Neuronal stem cell (in vitro differentiated cells): ENCODE results near the gene SPSB3.

Experiments
- DNase-seq: peaks from one replicate; pipeline ENCODE4 v3.0.0-alpha.2; 2013; ENCODE audit warnings: low spot score
- H2AFZ ChIP-seq: one replicate; pipeline ENCODE4 v1.6.1; 2013; ENCODE audit warnings: mild to moderate bottlenecking, low read length, inconsistent platforms
- H2AK5ac ChIP-seq: 2 replicates; pipeline ENCODE4 v1.6.1; 2013; ENCODE audit warnings: low read depth, mild to moderate bottlenecking, inconsistent platforms, low read length, moderate library complexity, mixed read lengths
- H2BK120ac ChIP-seq: 2 replicates; pipeline ENCODE4 v1.6.1; 2013; ENCODE audit warnings: low read depth, mild to moderate bottlenecking, inconsistent platforms, low read length, moderate library complexity, mixed read lengths
- H2BK12ac ChIP-seq: one replicate; pipeline ENCODE4 v1.6.1; 2013; ENCODE audit warnings: low read length, inconsistent platforms
- H2BK15ac ChIP-seq: 2 replicates; pipeline ENCODE4 v1.6.1; 2013; ENCODE audit warnings: mild to moderate bottlenecking, low read length, inconsistent platforms, mixed read lengths
- H2BK5ac ChIP-seq: one replicate; pipeline ENCODE4 v1.6.1; 2013; ENCODE audit warnings: inconsistent platforms, mild to moderate bottlenecking, low read length, moderate library complexity
- H3K14ac ChIP-seq: one replicate; pipeline ENCODE4 v1.6.1; 2013; ENCODE audit warnings: low read length, inconsistent platforms
- H3K18ac ChIP-seq: 2 replicates; pipeline ENCODE4 v1.6.1; 2013; ENCODE audit warnings: low read length, inconsistent platforms
- H3K23ac ChIP-seq: 2 replicates; pipeline ENCODE4 v1.6.1; 2013; ENCODE audit warnings: low read depth, mild to moderate bottlenecking, mixed read lengths, low read length, inconsistent platforms; ENCODE audit not compliant: poor library complexity
- H3K27ac ChIP-seq: replicated peaks from 3 replicates; pipeline ENCODE4 v1.5.1; 2013; ENCODE audit warnings: low read length, inconsistent platforms
- H3K27me3 ChIP-seq, 3 experiments: 2 replicates each; pipeline ENCODE4 v1.6.1; 2013; ENCODE audit warnings: low read length in 3 of 3, mild to moderate bottlenecking in 2 of 3, inconsistent platforms in 1 of 3, low read depth in 1 of 3, mixed read lengths in 1 of 3, moderate library complexity in 1 of 3; ENCODE audit not compliant: control insufficient read depth in 3 of 3, insufficient read depth in 3 of 3
- H3K36me3 ChIP-seq, 2 donors: replicated peaks in 1 of 2; 2 replicates each; pipeline ENCODE4 v1.6.1; 2013; ENCODE audit warnings: low read length in 2 of 2; ENCODE audit not compliant: control insufficient read depth in 2 of 2, insufficient read depth in 2 of 2
- H3K4ac ChIP-seq: 2 replicates; pipeline ENCODE4 v1.6.1; 2013; ENCODE audit warnings: inconsistent platforms, mild to moderate bottlenecking, low read length, moderate library complexity
- H3K4me1 ChIP-seq, 2 donors: 1 replicate in 1 of 2; 2 replicates in 1 of 2; pipeline ENCODE4 v1.6.1; 2013; ENCODE audit warnings: low read length in 2 of 2, low read depth in 1 of 2; ENCODE audit not compliant: control insufficient read depth in 2 of 2, insufficient read depth in 1 of 2
- H3K4me2 ChIP-seq: one replicate; pipeline ENCODE4 v1.6.1; 2013; ENCODE audit warnings: mild to moderate bottlenecking, low read length, inconsistent platforms; ENCODE audit not compliant: insufficient read depth, poor library complexity, severe bottlenecking
- H3K4me3 ChIP-seq, 2 donors: 2 replicates each; pipeline ENCODE4 v1.5.1; 2013; ENCODE audit warnings: low read length in 2 of 2, mild to moderate bottlenecking in 2 of 2, inconsistent platforms in 1 of 2, moderate library complexity in 1 of 2
- H3K79me1 ChIP-seq: one replicate; pipeline ENCODE4 v1.6.1; 2013; ENCODE audit warnings: low read depth, mild to moderate bottlenecking, inconsistent platforms, low read length, moderate library complexity
- H3K9ac ChIP-seq: one replicate; pipeline ENCODE4 v1.6.1; 2013; ENCODE audit warnings: mild to moderate bottlenecking, low read depth, low read length, inconsistent platforms; ENCODE audit not compliant: poor library complexity
- H3K9me3 ChIP-seq, 2 donors: replicated peaks in 1 of 2; 2 replicates each; pipeline versions ENCODE3 to v1.6.1; 2013; ENCODE audit warnings: low read length in 2 of 2, mild to moderate bottlenecking in 2 of 2, inconsistent platforms in 1 of 2, low read depth in 1 of 2, mixed read lengths in 1 of 2, moderate library complexity in 1 of 2; ENCODE audit not compliant: control insufficient read depth in 2 of 2, insufficient read depth in 1 of 2
- H4K8ac ChIP-seq: one replicate; pipeline ENCODE4 v1.6.1; 2013; ENCODE audit warnings: low read depth, mild to moderate bottlenecking, inconsistent platforms, low read length, moderate library complexity
- H4K91ac ChIP-seq: one replicate; pipeline ENCODE4 v1.6.1; 2013; ENCODE audit warnings: low read length, low read depth, mild to moderate bottlenecking, inconsistent platforms; ENCODE audit not compliant: poor library complexity
- WGBS, 2 donors: extraction: QIAGEN DNeasy Blood & Tissue Kit; methylation state at CpG; one replicate each; pipeline ENCODE4 v1.1.7; 2013; ENCODE audit warnings: missing lambda C conversion rate in 2 of 2, mixed read lengths in 1 of 2; ENCODE audit not compliant: insufficient read length in 2 of 2, insufficient replicate concordance in 1 of 2; ENCODE audit errors: extremely low coverage in 2 of 2; 5-methylcytosine and 5-hydroxymethylcytosine counted together

SPSB3 gene

GRCh38 chr16:1732071-1732470 is 50.3 kb downstream of the SPSB3 start:
- H3K4me2 ChIP-seq, result no peak overlapping the region
- no CpG with 5 or more reads among the region's 14 CpGs for WGBS, 2 donors
- no peak overlapping the region for H2BK15ac ChIP-seq
- H3K14ac ChIP-seq, result no peak overlapping the region
- no peak overlapping the region for H4K8ac ChIP-seq
- H2BK12ac ChIP-seq, result no peak overlapping the region
- no peak overlapping the region for H2AFZ ChIP-seq
- no peak overlapping the region for H2AK5ac ChIP-seq
- no peak overlapping the region for H3K4ac ChIP-seq
- no peak overlapping the region for H4K91ac ChIP-seq
- peaks cover 14 to 19% of the 10 kb centered on the region in 2 donors for H3K9me3 ChIP-seq
- peaks cover 46 to 74% of the 10 kb centered on the region in 2 donors for H3K36me3 ChIP-seq
- no peak overlapping the region for H2BK5ac ChIP-seq
- no peak overlapping the region for H3K9ac ChIP-seq
- H3K27me3 ChIP-seq, result no peaks in the 10 kb centered on the region
- no peak overlapping the region for H2BK120ac ChIP-seq
- H3K23ac ChIP-seq, result peak overlapping the region; percentile 31
- H3K4me3 ChIP-seq, result no peak overlapping the region
- no peaks in the 10 kb centered on the region for H3K4me1 ChIP-seq
- H3K79me1 ChIP-seq, result no peaks in the 10 kb centered on the region
- H3K18ac ChIP-seq, result no peak overlapping the region
- DNase-seq, result no peak
- H3K27ac ChIP-seq, result no peak overlapping the region

GRCh38 chr16:1731603-1732002 is 50.8 kb downstream of the SPSB3 start:
- no peak overlapping the region for H2BK15ac ChIP-seq
- peaks cover 50 to 79% of the 10 kb centered on the region in 2 donors for H3K36me3 ChIP-seq
- DNase-seq, result no peak
- H3K9me3 ChIP-seq, result peaks cover 14 to 16% of the 10 kb centered on the region in 2 donors
- H2AK5ac ChIP-seq, result no peak overlapping the region
- H3K79me1 ChIP-seq, result no peaks in the 10 kb centered on the region
- H4K91ac ChIP-seq, result no peak overlapping the region
- no peak overlapping the region for H3K4me2 ChIP-seq
- H4K8ac ChIP-seq, result no peak overlapping the region
- H3K14ac ChIP-seq, result no peak overlapping the region
- no peak overlapping the region for H2BK12ac ChIP-seq
- H3K27ac ChIP-seq, result no peak overlapping the region
- no peak overlapping the region for H3K9ac ChIP-seq
- no peak overlapping the region for H3K23ac ChIP-seq
- no CpG with 5 or more reads among the region's 7 CpGs for WGBS, 2 donors
- no peak overlapping the region for H3K4ac ChIP-seq
- no peak overlapping the region for H2AFZ ChIP-seq
- no peak overlapping the region for H3K18ac ChIP-seq
- no peaks in the 10 kb centered on the region for H3K4me1 ChIP-seq
- no peak overlapping the region for H2BK120ac ChIP-seq
- H3K27me3 ChIP-seq, result no peaks in the 10 kb centered on the region
- no peak overlapping the region for H3K4me3 ChIP-seq
- no peak overlapping the region for H2BK5ac ChIP-seq

- Histone ChIP-seq H3K4ac (no peak overlapping the region), H3K4me1 (no peaks in the 10 kb centered on the region), H2BK15ac (no peak overlapping the region), H4K8ac (no peak overlapping the region), H3K14ac (no peak overlapping the region), H3K18ac (no peak overlapping the region), H2BK120ac (no peak overlapping the region), H2BK5ac (no peak overlapping the region), H2BK12ac (no peak overlapping the region), H3K27ac (no peak overlapping the region), H3K27me3 (no peaks in the 10 kb centered on the region), H3K79me1 (no peaks in the 10 kb centered on the region), H3K9ac (peak overlapping the region; percentile 50), H3K9me3 (peaks cover 14% of the 10 kb centered on the region in 2 donors), H3K4me3 (no peak overlapping the region), H2AK5ac (no peak overlapping the region), H3K36me3 (peaks cover 51 to 84% of the 10 kb centered on the region in 2 donors), H2AFZ (no peak overlapping the region), H3K4me2 (no peak overlapping the region), H4K91ac (no peak overlapping the region), H3K23ac (no peak overlapping the region)
- no peak for DNase-seq
- WGBS, 2 donors, result no CpG with 5 or more reads among the region's 7 CpGs
Measured at GRCh38 chr16:1731073-1731472, 51.3 kb downstream of the SPSB3 start.

GRCh38 chr16:1729445-1729844 is 52.9 kb downstream of the SPSB3 start:
- H2BK12ac ChIP-seq, result no peak overlapping the region
- no peak overlapping the region for H2BK5ac ChIP-seq
- H3K4me3 ChIP-seq, result no peak overlapping the region
- no peak overlapping the region for H3K14ac ChIP-seq
- H3K4me1 ChIP-seq, result no peaks in the 10 kb centered on the region
- H3K4ac ChIP-seq, result no peak overlapping the region
- H3K36me3 ChIP-seq, result peaks cover 48 to 85% of the 10 kb centered on the region in 2 donors
- H2AFZ ChIP-seq, result no peak overlapping the region
- H2BK120ac ChIP-seq, result no peak overlapping the region
- no peak overlapping the region for H3K27ac ChIP-seq
- no peak overlapping the region for H3K23ac ChIP-seq
- H3K9me3 ChIP-seq, result peaks cover 2 to 3% of the 10 kb centered on the region in 2 donors
- no peak overlapping the region for H3K4me2 ChIP-seq
- DNase-seq, result no peak
- no peak overlapping the region for H4K8ac ChIP-seq
- H2BK15ac ChIP-seq, result no peak overlapping the region
- peaks cover 1% of the 10 kb centered on the region for H3K79me1 ChIP-seq
- H3K27me3 ChIP-seq, result no peaks in the 10 kb centered on the region
- no peak overlapping the region for H3K18ac ChIP-seq
- peak overlapping the region; percentile 44 for H3K9ac ChIP-seq
- no peak overlapping the region for H4K91ac ChIP-seq
- WGBS, 2 donors, result no CpG with 5 or more reads among the region's 35 CpGs
- no peak overlapping the region for H2AK5ac ChIP-seq
